Progenitor cell of endocrine pancreas (in vitro differentiated cells): Measurements from ENCODE around the gene NEB. TPM values are rescaled to one million over a fixed set of nuclear protein-coding genes. Genes with fewer than 3 reads are reported as not detected.
"Not testable (repeated sequence)": the region's sequence is repeated elsewhere in the genome, so short reads cannot be mapped to it uniquely, and the experiment has no call there.

Source experiments
- DNase-seq: peaks from one replicate; pipeline ENCODE4 v3.0.0; 2021; ENCODE audit warnings: low spot score; ENCODE audit not compliant: unreplicated experiment
- H3K27ac Mint-ChIP-seq: 2 replicates; pipeline ENCODE4 v1.8.0; 2021; ENCODE audit warnings: mild to moderate bottlenecking, moderate library complexity, mixed read lengths
- H3K27me3 Mint-ChIP-seq: 2 replicates; pipeline ENCODE4 v1.8.0; 2021; ENCODE audit warnings: mixed read lengths
- H3K36me3 Mint-ChIP-seq: 2 replicates; pipeline ENCODE4 v1.8.0; 2022; ENCODE audit warnings: mixed read lengths; ENCODE audit not compliant: insufficient read depth
- H3K4me1 Mint-ChIP-seq: 2 replicates; pipeline ENCODE4 v1.8.0; 2021; ENCODE audit warnings: low read depth, mixed read lengths
- H3K4me3 Mint-ChIP-seq: 2 replicates; pipeline ENCODE4 v1.8.0; 2021; ENCODE audit warnings: low read depth, mild to moderate bottlenecking, moderate library complexity, mixed read lengths
- H3K9me3 Mint-ChIP-seq: 2 replicates; pipeline ENCODE4 v1.8.0; 2021; ENCODE audit warnings: low read depth, mixed read lengths
- CTCF ChIP-seq: fragments of 200-600 bp; sonication (generic); IDR thresholded peaks from one replicate; pipeline ENCODE4 v1.5.0; 2021; ENCODE audit warnings: antibody characterized with exemption, mild to moderate bottlenecking; ENCODE audit not compliant: unreplicated experiment
- total RNA-seq: library from RNA; stranded (reverse); gene quantifications from 2 replicates; pipeline ENCODE4 v1.2.1, GENCODE V29; 2021

The NEB gene
- total RNA-seq, 1 donor from 2014 or later, result 1.5 TPM

- Mint-ChIP-seq H3K27me3 (no peaks in the 10 kb centered on the region), H3K4me3 (no peak overlapping the region), H3K36me3 (peaks cover 4% of the 10 kb centered on the region), H3K27ac (no peak overlapping the region), H3K9me3 (peaks cover 10% of the 10 kb centered on the region), H3K4me1 (peaks cover 9% of the 10 kb centered on the region)
- no peak for TF ChIP-seq CTCF
- DNase-seq, result no peak
Observed at GRCh38 chr2:151644580-151644979, 89.7 kb downstream of the NEB start.

GRCh38 chr2:151641895-151642294, 92.4 kb downstream of the NEB start:
- H3K4me1 Mint-ChIP-seq, result peaks cover 15% of the 10 kb centered on the region
- peak overlapping the region; percentile 23 for H3K27ac Mint-ChIP-seq
- not testable (repeated sequence) for H3K4me3 Mint-ChIP-seq, H3K36me3 Mint-ChIP-seq, H3K27me3 Mint-ChIP-seq, H3K9me3 Mint-ChIP-seq, DNase-seq

- Mint-ChIP-seq H3K27me3 (peaks cover 6% of the 10 kb centered on the region), H3K4me1 (peaks cover 15% of the 10 kb centered on the region), H3K36me3 (peaks cover 2% of the 10 kb centered on the region), H3K27ac (no peak overlapping the region), H3K9me3 (peaks cover 6% of the 10 kb centered on the region), H3K4me3 (no peak overlapping the region)
- DNase-seq, result no peak
- peak; percentile 15 for TF ChIP-seq CTCF
Observed at GRCh38 chr2:151640087-151640486, 94.2 kb downstream of the NEB start.

- peaks cover 6% of the 10 kb centered on the region for H3K27me3 Mint-ChIP-seq
- no peak overlapping the region for H3K4me3 Mint-ChIP-seq
- H3K27ac Mint-ChIP-seq, result no peak overlapping the region
- no peak for TF ChIP-seq CTCF
- peaks cover 15% of the 10 kb centered on the region for H3K4me1 Mint-ChIP-seq
- peaks cover 2% of the 10 kb centered on the region for H3K36me3 Mint-ChIP-seq
- peaks cover 4% of the 10 kb centered on the region for H3K9me3 Mint-ChIP-seq
- no peak for DNase-seq
Observed at GRCh38 chr2:151638990-151639389, 95.3 kb downstream of the NEB start.

GRCh38 chr2:151638191-151638933, 95.9 kb downstream of the NEB start:
- Mint-ChIP-seq H3K4me1 (peaks cover 15% of the 10 kb centered on the region), H3K4me3 (no peak overlapping the region), H3K9me3 (peaks cover 3% of the 10 kb centered on the region), H3K36me3 (no peaks in the 10 kb centered on the region), H3K27ac (no peak overlapping the region), H3K27me3 (peaks cover 6% of the 10 kb centered on the region)
- TF ChIP-seq CTCF, result no peak
- no peak for DNase-seq

GRCh38 chr2:151637271-151637781, 97.0 kb downstream of the NEB start:
- Mint-ChIP-seq H3K27ac (no peak overlapping the region), H3K27me3 (peaks cover 6% of the 10 kb centered on the region), H3K36me3 (no peaks in the 10 kb centered on the region), H3K4me3 (no peak overlapping the region), H3K4me1 (peaks cover 15% of the 10 kb centered on the region), H3K9me3 (peaks cover 3% of the 10 kb centered on the region)
- no peak for DNase-seq
- no peak for TF ChIP-seq CTCF
